ENCODE results near the gene FSIP1.

FSIP1 gene

GRCh38 chr15:39589815-39590644, 192.6 kb downstream of the FSIP1 start:
- DNase-seq = no peak

- no peak for DNase-seq
Observed at GRCh38 chr15:39589193-39589814, 193.3 kb downstream of the FSIP1 start.

GRCh38 chr15:39588531-39589192, 194.0 kb downstream of the FSIP1 start:
- DNase-seq = no peak

GRCh38 chr15:39587731-39588530, 194.7 kb downstream of the FSIP1 start:
- DNase-seq = no peak

GRCh38 chr15:39587096-39587721, 195.4 kb downstream of the FSIP1 start:
- DNase-seq = no peak

- no peak for DNase-seq
Observed at GRCh38 chr15:39586387-39587095, 196.1 kb downstream of the FSIP1 start.

GRCh38 chr15:39585871-39586301, 196.8 kb downstream of the FSIP1 start:
- DNase-seq = no peak

GRCh38 chr15:39585389-39585841, 197.2 kb downstream of the FSIP1 start:
- no peak for DNase-seq

GRCh38 chr15:39584662-39585388, 197.8 kb downstream of the FSIP1 start:
- no peak for DNase-seq

- DNase-seq = no peak
Observed at GRCh38 chr15:39584266-39584659, 198.4 kb downstream of the FSIP1 start.

- no peak for DNase-seq
Observed at GRCh38 chr15:39583596-39584265, 198.9 kb downstream of the FSIP1 start.

- DNase-seq = peak; percentile 9
Observed at GRCh38 chr15:39582977-39583595, 199.6 kb downstream of the FSIP1 start.

GRCh38 chr15:39582286-39582976, 200.2 kb downstream of the FSIP1 start:
- no peak for DNase-seq

GRCh38 chr15:39581793-39582285, 200.8 kb downstream of the FSIP1 start:
- DNase-seq = no peak

- DNase-seq = no peak
Observed at GRCh38 chr15:39581242-39581792, 201.3 kb downstream of the FSIP1 start.

- DNase-seq = no peak
Observed at GRCh38 chr15:39580485-39581241, 202.0 kb downstream of the FSIP1 start, which contains the start of gene THBS1. Gene THBS1, plus strand, starts transcription at chr15:39581079. Its CDS starts 779 bp downstream, at chr15:39581858.

- peak; percentile 84 for DNase-seq
Observed at GRCh38 chr15:39580117-39580484, 202.5 kb downstream of the FSIP1 start.

All from OCI-M1 (cell line).